ENCODE measurements around the gene GFRA1. TPM values are rescaled to one million over a fixed set of nuclear protein-coding genes. Genes with fewer than 3 reads are reported as not detected.

GFRA1 gene
- total RNA-seq, 4 donors from 2014 or later, result 19.8 to 61.8 (median 25.2) TPM

- no peak overlapping the region for H3K27ac ChIP-seq
- no peak overlapping the region for H3K4me3 ChIP-seq
- no peaks in the 10 kb centered on the region for H3K9me3 ChIP-seq
- H3K36me3 ChIP-seq, result no peaks in the 10 kb centered on the region
- TF ChIP-seq POLR2AphosphoS5 (IDR thresholded peaks at IDR 0.05) (no peak), POLR2A (IDR thresholded peaks at IDR 0.05) (no peak), CTCF (IDR thresholded peaks at IDR 0.05) (no peak), EP300 (IDR thresholded peaks at IDR 0.05) (no peak)
- no peak for DNase-seq (ENCODE audit: low spot score in 2 of 2)
- no peaks in the 10 kb centered on the region for H3K27me3 ChIP-seq
- no peaks in the 10 kb centered on the region for H3K4me1 ChIP-seq
- WGBS, result 92% methylated on average over 6 of the region's 6 CpGs
Observed at GRCh38 chr10:116186273-116186672, 86.7 kb downstream of the GFRA1 start.

- WGBS, result 57% methylated on average over 5 of the region's 7 CpGs
Observed at GRCh38 chr10:116185199-116185867, 87.7 kb downstream of the GFRA1 start.

GRCh38 chr10:116184512-116184794, 88.6 kb downstream of the GFRA1 start:
- DNase-seq (ENCODE audit: low spot score in 2 of 2), result no peak
- TF ChIP-seq CTCF (IDR thresholded peaks at IDR 0.05) (no peak), EP300 (IDR thresholded peaks at IDR 0.05) (no peak), POLR2AphosphoS5 (IDR thresholded peaks at IDR 0.05) (no peak), POLR2A (IDR thresholded peaks at IDR 0.05) (no peak)
- H3K4me1 ChIP-seq, result no peaks in the 10 kb centered on the region
- H3K36me3 ChIP-seq, result no peaks in the 10 kb centered on the region
- H3K27me3 ChIP-seq, result no peaks in the 10 kb centered on the region
- no peak overlapping the region for H3K27ac ChIP-seq
- no peak overlapping the region for H3K4me3 ChIP-seq
- WGBS, result 86% methylated on average over 2 of the region's 3 CpGs
- H3K9me3 ChIP-seq, result no peaks in the 10 kb centered on the region

More at GRCh38 chr10:116185199-116185867, 87.7 kb downstream of the GFRA1 start:
- no peak for TF ChIP-seq POLR2AphosphoS5 (IDR thresholded peaks at IDR 0.05)
- no peak for TF ChIP-seq CTCF (IDR thresholded peaks at IDR 0.05)
- TF ChIP-seq POLR2A (IDR thresholded peaks at IDR 0.05), result no peak
- TF ChIP-seq EP300 (IDR thresholded peaks at IDR 0.05), result no peak
- H3K9me3 ChIP-seq, result no peaks in the 10 kb centered on the region
- no peak overlapping the region for H3K27ac ChIP-seq
- H3K36me3 ChIP-seq, result no peaks in the 10 kb centered on the region
- no peaks in the 10 kb centered on the region for H3K4me1 ChIP-seq
- no peak overlapping the region for H3K4me3 ChIP-seq
- no peaks in the 10 kb centered on the region for H3K27me3 ChIP-seq
- DNase-seq (ENCODE audit: low spot score in 2 of 2), result no peak

- DNase-seq (ENCODE audit: low spot score in 2 of 2), result no peak
Observed at GRCh38 chr10:116183733-116184511, 89.1 kb downstream of the GFRA1 start.

More at GRCh38 chr10:116183733-116184511, 89.1 kb downstream of the GFRA1 start:
- no peaks in the 10 kb centered on the region for H3K4me1 ChIP-seq
- no peaks in the 10 kb centered on the region for H3K9me3 ChIP-seq
- TF ChIP-seq POLR2AphosphoS5 (IDR thresholded peaks at IDR 0.05) (no peak), CTCF (IDR thresholded peaks at IDR 0.05) (no peak), POLR2A (IDR thresholded peaks at IDR 0.05) (no peak), EP300 (IDR thresholded peaks at IDR 0.05) (no peak)
- no peak overlapping the region for H3K4me3 ChIP-seq
- no peak overlapping the region for H3K27ac ChIP-seq
- H3K27me3 ChIP-seq, result no peaks in the 10 kb centered on the region
- 53% methylated on average over 5 of the region's 5 CpGs for WGBS
- no peaks in the 10 kb centered on the region for H3K36me3 ChIP-seq
